GM19193 (cell line): ENCODE data around the gene ZNRF3.

ENCODE experiments used
- POLR2A ChIP-seq: IDR thresholded peaks from 4 replicates; pipeline ENCODE4 v1.6.1; 2011; ENCODE audit not compliant: insufficient read depth, insufficient read length; ENCODE audit errors: extremely low read depth

ZNRF3 gene

GRCh38 chr22:28874061-28874460 lies 9.3 kb upstream of the ZNRF3 start:
- TF ChIP-seq POLR2A = no peak

GRCh38 chr22:28874811-28875320 lies 8.5 kb upstream of the ZNRF3 start:
- no peak for TF ChIP-seq POLR2A

GRCh38 chr22:28882545-28882877 lies 861 bp upstream of the ZNRF3 start:
- TF ChIP-seq POLR2A = no peak

- TF ChIP-seq POLR2A = no peak
These were observed 215 bp downstream of the ZNRF3 start for GRCh38 chr22:28883657-28883916.

- no peak for TF ChIP-seq POLR2A
These were observed 760 bp downstream of the ZNRF3 start for GRCh38 chr22:28883917-28884746.

GRCh38 chr22:28884747-28885350 lies 1.5 kb downstream of the ZNRF3 start:
- TF ChIP-seq POLR2A = no peak

- no peak for TF ChIP-seq POLR2A
These were observed 2.6 kb downstream of the ZNRF3 start for GRCh38 chr22:28885939-28886338.

- TF ChIP-seq POLR2A = no peak
These were observed 4.5 kb downstream of the ZNRF3 start for GRCh38 chr22:28887725-28888459.

GRCh38 chr22:28889478-28890024 lies 6.2 kb downstream of the ZNRF3 start:
- no peak for TF ChIP-seq POLR2A

GRCh38 chr22:28891156-28891733 lies 7.9 kb downstream of the ZNRF3 start:
- no peak for TF ChIP-seq POLR2A

- TF ChIP-seq POLR2A = no peak
These were observed 8.9 kb downstream of the ZNRF3 start for GRCh38 chr22:28892175-28892731.

GRCh38 chr22:28893810-28894209 lies 10.4 kb downstream of the ZNRF3 start:
- TF ChIP-seq POLR2A = no peak

- TF ChIP-seq POLR2A = no peak
These were observed 11.0 kb downstream of the ZNRF3 start for GRCh38 chr22:28894334-28894733.

- TF ChIP-seq POLR2A = no peak
These were observed 11.4 kb downstream of the ZNRF3 start for GRCh38 chr22:28894807-28895206.

GRCh38 chr22:28896611-28897010 lies 13.2 kb downstream of the ZNRF3 start:
- no peak for TF ChIP-seq POLR2A

GRCh38 chr22:28898233-28898629 lies 14.9 kb downstream of the ZNRF3 start:
- no peak for TF ChIP-seq POLR2A
